Activated naive CD4-positive, alpha-beta T cell treated with anti-CD3 and anti-CD28 coated beads, Interleukin-2, amount 50 U/mL, for 72 hours (primary cell): ENCODE results near the gene ITGA7. TPM values are rescaled to one million over a fixed set of nuclear protein-coding genes. Genes with fewer than 3 reads are reported as not detected.

ENCODE experiments used
- ATAC-seq, 2 donors: fragments of 150-1000 bp; cut with Tn5 transposase; 2 replicates each; pipeline ENCODE4 v1.10.0; 2021; ENCODE audit warnings: mild to moderate bottlenecking in 2 of 2, moderate library complexity in 2 of 2
- DNase-seq, 2 donors: peaks; one replicate each; pipeline ENCODE4 v3.0.0; 2021 to 2022; ENCODE audit warnings: low spot score in 2 of 2
- H3K27ac Mint-ChIP-seq, 2 donors: one replicate each; pipeline ENCODE4 v1.8.0; 2022; ENCODE audit warnings: mild to moderate bottlenecking in 2 of 2, mixed read lengths in 2 of 2
- H3K36me3 Mint-ChIP-seq, 2 donors: one replicate each; pipeline ENCODE4 v1.8.0; 2022; ENCODE audit warnings: mixed read lengths in 2 of 2
- H3K9me3 Mint-ChIP-seq, 2 donors: one replicate each; pipeline ENCODE4 v1.8.0; 2022; ENCODE audit warnings: mixed read lengths in 2 of 2
- total RNA-seq, 2 donors: library from RNA; stranded (reverse); gene quantifications; one replicate each; pipeline ENCODE4 v1.2.3, GENCODE V29; 2022

ITGA7 gene
- total RNA-seq, 2 donors from 2014 or later: 4.0 to 11.9 TPM

- no peak for ATAC-seq
- H3K36me3 Mint-ChIP-seq: no peaks in the 10 kb centered on the region
Measured at GRCh38 chr12:55698241-55698955, 9.3 kb downstream of the ITGA7 start.

GRCh38 chr12:55697686-55698085 lies 10.0 kb downstream of the ITGA7 start:
- Mint-ChIP-seq H3K36me3 (no peaks in the 10 kb centered on the region), H3K9me3 (no peaks in the 10 kb centered on the region), H3K27ac (no peak overlapping the region)
- DNase-seq (no peak), ATAC-seq (no peak)

More at GRCh38 chr12:55698241-55698955, 9.3 kb downstream of the ITGA7 start:
- Mint-ChIP-seq H3K9me3 (no peaks in the 10 kb centered on the region), H3K27ac (no peak overlapping the region)
- DNase-seq: peak in 1 of 2 donors; percentile 34

- no peaks in the 10 kb centered on the region for H3K9me3 Mint-ChIP-seq
- no peak for ATAC-seq
Measured at GRCh38 chr12:55696796-55697462, 10.8 kb downstream of the ITGA7 start.

GRCh38 chr12:55696141-55696540 lies 11.6 kb downstream of the ITGA7 start:
- ATAC-seq (no peak), DNase-seq (peak in 1 of 2 donors; percentile 35)
- Mint-ChIP-seq H3K9me3 (no peaks in the 10 kb centered on the region), H3K36me3 (no peaks in the 10 kb centered on the region), H3K27ac (no peak overlapping the region)

More at GRCh38 chr12:55696796-55697462, 10.8 kb downstream of the ITGA7 start:
- peak in 1 of 2 donors; percentile 45 for DNase-seq
- Mint-ChIP-seq H3K36me3 (no peaks in the 10 kb centered on the region), H3K27ac (peak overlapping the region in 1 of 2 donors; percentile 33)

- Mint-ChIP-seq H3K36me3 (no peaks in the 10 kb centered on the region), H3K27ac (no peak overlapping the region), H3K9me3 (no peaks in the 10 kb centered on the region)
- DNase-seq: no peak
- no peak for ATAC-seq
Measured at GRCh38 chr12:55695349-55695748, 12.4 kb downstream of the ITGA7 start.

- H3K36me3 Mint-ChIP-seq: no peaks in the 10 kb centered on the region
- no peak overlapping the region for H3K27ac Mint-ChIP-seq
- no peak for DNase-seq
- H3K9me3 Mint-ChIP-seq: no peaks in the 10 kb centered on the region
- no peak for ATAC-seq
Measured at GRCh38 chr12:55694651-55695050, 13.1 kb downstream of the ITGA7 start.

- Mint-ChIP-seq H3K9me3 (no peaks in the 10 kb centered on the region), H3K27ac (no peak overlapping the region), H3K36me3 (no peaks in the 10 kb centered on the region)
- ATAC-seq: no peak
- no peak for DNase-seq
Measured at GRCh38 chr12:55694188-55694515, 13.6 kb downstream of the ITGA7 start.

GRCh38 chr12:55693323-55694187 lies 14.1 kb downstream of the ITGA7 start:
- H3K27ac Mint-ChIP-seq: no peak overlapping the region
- no peaks in the 10 kb centered on the region for H3K9me3 Mint-ChIP-seq
- DNase-seq: peak in 1 of 2 donors; percentile 40
- ATAC-seq: no peak
- no peaks in the 10 kb centered on the region for H3K36me3 Mint-ChIP-seq

GRCh38 chr12:55692631-55693322 lies 14.9 kb downstream of the ITGA7 start:
- ATAC-seq (no peak), DNase-seq (peak in 1 of 2 donors; percentile 30)
- no peak overlapping the region for H3K27ac Mint-ChIP-seq
- H3K9me3 Mint-ChIP-seq: no peaks in the 10 kb centered on the region
- H3K36me3 Mint-ChIP-seq: no peaks in the 10 kb centered on the region

- Mint-ChIP-seq H3K9me3 (no peaks in the 10 kb centered on the region), H3K36me3 (no peaks in the 10 kb centered on the region), H3K27ac (peak overlapping the region in 1 of 2 donors; percentile 89)
- ATAC-seq: no peak
- DNase-seq: no peak
Measured at GRCh38 chr12:55688716-55689655, 18.7 kb downstream of the ITGA7 start.

GRCh38 chr12:55687746-55688145 lies 20.0 kb downstream of the ITGA7 start:
- Mint-ChIP-seq H3K9me3 (no peaks in the 10 kb centered on the region), H3K27ac (no peak overlapping the region), H3K36me3 (no peaks in the 10 kb centered on the region)
- DNase-seq (no peak), ATAC-seq (peak; percentile 64 to 93)

GRCh38 chr12:55686366-55687010 lies 21.2 kb downstream of the ITGA7 start:
- H3K9me3 Mint-ChIP-seq: no peaks in the 10 kb centered on the region
- no peak for ATAC-seq
- H3K36me3 Mint-ChIP-seq: no peaks in the 10 kb centered on the region
- H3K27ac Mint-ChIP-seq: no peak overlapping the region
- no peak for DNase-seq

GRCh38 chr12:55685671-55686070 lies 22.0 kb downstream of the ITGA7 start:
- Mint-ChIP-seq H3K27ac (no peak overlapping the region), H3K9me3 (no peaks in the 10 kb centered on the region), H3K36me3 (no peaks in the 10 kb centered on the region)
- no peak for DNase-seq
- no peak for ATAC-seq

- peak overlapping the region in 1 of 2 donors; percentile 34 for H3K27ac Mint-ChIP-seq
- ATAC-seq (no peak), DNase-seq (no peak)
- H3K36me3 Mint-ChIP-seq: no peaks in the 10 kb centered on the region
- no peaks in the 10 kb centered on the region for H3K9me3 Mint-ChIP-seq
Measured at GRCh38 chr12:55684761-55685370, 22.8 kb downstream of the ITGA7 start.

GRCh38 chr12:55683676-55684075 lies 24.0 kb downstream of the ITGA7 start:
- ATAC-seq: no peak
- Mint-ChIP-seq H3K27ac (no peak overlapping the region), H3K36me3 (no peaks in the 10 kb centered on the region)

More at GRCh38 chr12:55683676-55684075, 24.0 kb downstream of the ITGA7 start:
- H3K9me3 Mint-ChIP-seq: no peaks in the 10 kb centered on the region
- DNase-seq: no peak
